ENCODE results near the gene MAP3K14.
A peak's percentile ranks its signal among the peaks of the same experiment; 100 is the strongest.

MAP3K14 gene

DNA sequence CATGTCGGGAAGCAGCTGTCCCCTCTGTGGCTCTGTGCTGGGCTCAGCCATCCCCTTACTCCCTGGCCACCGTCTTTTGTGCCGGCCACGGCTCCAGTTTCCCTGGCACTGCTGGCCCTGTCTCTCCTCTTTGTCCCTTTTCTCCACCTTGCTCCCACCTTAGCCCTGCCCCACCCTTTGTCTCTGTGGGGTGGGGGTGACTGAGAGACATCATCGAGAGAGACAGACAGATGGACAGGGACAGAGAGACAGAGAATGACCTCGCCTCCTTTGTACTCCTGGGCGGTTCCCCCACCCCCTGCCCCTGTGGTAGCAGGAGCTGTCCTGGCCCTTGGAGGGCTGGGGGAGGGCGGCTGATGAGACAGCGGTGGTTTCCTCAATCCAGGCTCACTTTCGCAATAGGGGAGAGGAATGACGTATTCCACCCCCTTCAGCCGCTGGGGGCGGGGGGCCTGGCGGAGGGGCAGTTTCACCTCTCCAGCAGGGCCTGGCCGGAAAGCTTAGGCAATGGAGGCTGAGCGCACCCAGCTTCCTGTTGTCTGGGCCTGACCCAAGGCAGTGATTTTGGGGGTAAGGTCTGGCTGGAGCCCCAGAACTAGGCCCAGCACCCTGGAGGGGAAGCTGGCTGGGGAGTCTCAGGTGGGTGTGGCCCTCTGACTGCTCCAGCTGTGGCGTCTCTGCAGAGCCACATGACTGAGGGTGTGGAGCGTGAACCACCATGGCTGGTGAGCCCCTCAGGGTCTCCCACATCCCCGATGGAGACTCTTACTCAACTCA lies 87.9 kb downstream of the MAP3K14 start:
- DNase-seq (ENCODE audit: low spot score in 2 of 2) (peak; percentile 76 to 95), ATAC-seq (peak; percentile 66)
- H3K4me1 Mint-ChIP-seq = peaks cover 99% of the 10 kb centered on the region
- H3K36me3 Mint-ChIP-seq = peaks cover 96% of the 10 kb centered on the region
- peak overlapping the region; percentile 91 for H3K4me3 Mint-ChIP-seq
- peak overlapping the region; percentile 100 for H3K27ac Mint-ChIP-seq
- H3K9me3 Mint-ChIP-seq = no peaks in the 10 kb centered on the region

DNA sequence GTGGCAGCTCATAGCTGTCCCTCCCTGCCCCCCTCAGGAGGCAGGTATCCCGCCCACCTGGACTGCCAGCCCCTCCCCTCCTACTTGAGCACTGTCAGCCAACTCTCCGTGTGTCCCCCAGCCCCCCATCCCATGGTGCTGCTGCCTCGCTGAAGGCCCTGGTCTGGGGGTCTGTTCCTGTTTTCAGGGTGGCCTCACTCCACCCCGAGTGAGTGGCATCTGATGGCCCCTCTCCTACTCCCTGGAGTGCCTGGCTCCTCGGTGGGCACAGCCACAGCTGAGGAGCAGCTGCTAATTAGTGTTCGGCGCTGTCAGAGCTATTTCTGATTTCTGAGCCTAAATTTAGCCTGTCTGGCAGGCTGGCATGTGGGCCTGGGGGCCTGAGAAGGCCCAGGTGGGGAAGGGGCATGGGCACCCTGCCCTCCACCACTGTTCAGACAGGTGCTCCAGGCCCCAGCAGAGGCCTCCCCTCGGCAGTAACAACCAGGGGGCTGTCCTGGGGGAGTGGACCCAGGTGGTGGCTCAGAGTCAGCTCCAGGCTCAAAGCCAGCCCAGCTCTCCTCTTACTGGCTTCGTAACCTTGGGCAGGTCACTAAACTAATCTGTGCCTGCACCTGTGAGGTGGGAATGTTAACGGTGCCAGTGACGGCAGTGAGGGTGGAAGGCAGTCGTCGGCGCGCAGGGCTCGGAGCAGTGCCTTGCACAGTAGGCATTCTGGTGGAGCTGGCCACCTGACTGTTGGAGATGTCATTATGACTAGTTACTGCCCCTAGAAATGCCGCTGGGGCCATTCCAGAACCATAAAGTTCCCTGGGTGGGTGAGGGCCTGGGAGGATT lies 88.7 kb downstream of the MAP3K14 start:
- H3K4me1 Mint-ChIP-seq = peaks cover 97% of the 10 kb centered on the region
- ATAC-seq = no peak
- peak overlapping the region; percentile 91 for H3K4me3 Mint-ChIP-seq
- peak in 1 of 2 donors; percentile 73 for DNase-seq (ENCODE audit: low spot score in 2 of 2)
- H3K36me3 Mint-ChIP-seq = peaks cover 96% of the 10 kb centered on the region
- H3K9me3 Mint-ChIP-seq = no peaks in the 10 kb centered on the region
- peak overlapping the region; percentile 100 for H3K27ac Mint-ChIP-seq

DNA sequence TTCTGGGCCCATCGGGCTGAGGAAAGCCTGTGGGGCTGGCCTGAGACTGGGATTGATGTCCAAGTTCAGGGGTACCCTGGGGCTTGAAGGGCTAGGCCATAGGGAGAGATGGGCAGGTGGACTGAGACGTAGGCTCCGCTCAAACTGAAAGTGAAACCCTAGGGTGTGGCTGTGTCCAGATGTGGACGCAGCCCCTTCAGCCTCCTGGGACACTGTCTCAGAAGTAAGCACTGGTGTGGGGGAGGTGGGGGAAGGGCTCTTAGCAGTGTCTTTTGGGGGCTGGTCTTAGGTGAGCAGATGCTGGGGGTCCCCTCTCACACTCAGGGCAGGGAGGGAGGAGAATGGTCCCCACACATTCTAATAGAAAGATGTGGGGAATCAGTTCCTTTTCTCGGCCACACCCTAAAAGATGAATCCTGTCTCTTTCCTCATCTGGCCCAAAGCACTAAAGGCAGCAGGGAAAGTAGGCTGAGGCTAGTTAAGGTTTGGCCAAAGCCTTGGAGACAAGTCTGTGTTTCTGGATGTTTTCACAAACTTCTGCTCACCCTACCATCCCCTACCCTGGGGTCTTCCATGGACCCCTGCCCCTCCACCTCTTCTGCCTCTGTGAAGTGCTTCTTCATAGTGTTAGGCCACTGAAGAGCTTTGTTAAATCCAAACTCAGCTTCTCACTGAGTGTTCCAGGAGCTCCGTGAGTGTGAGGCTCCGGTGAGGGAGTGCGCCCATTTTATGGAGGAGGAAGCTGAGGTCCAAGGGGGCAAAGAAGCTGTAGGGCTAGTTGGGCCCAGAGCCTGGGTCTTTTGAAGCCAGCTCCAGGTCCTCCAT lies 89.5 kb downstream of the MAP3K14 start:
- ATAC-seq = no peak

DNA sequence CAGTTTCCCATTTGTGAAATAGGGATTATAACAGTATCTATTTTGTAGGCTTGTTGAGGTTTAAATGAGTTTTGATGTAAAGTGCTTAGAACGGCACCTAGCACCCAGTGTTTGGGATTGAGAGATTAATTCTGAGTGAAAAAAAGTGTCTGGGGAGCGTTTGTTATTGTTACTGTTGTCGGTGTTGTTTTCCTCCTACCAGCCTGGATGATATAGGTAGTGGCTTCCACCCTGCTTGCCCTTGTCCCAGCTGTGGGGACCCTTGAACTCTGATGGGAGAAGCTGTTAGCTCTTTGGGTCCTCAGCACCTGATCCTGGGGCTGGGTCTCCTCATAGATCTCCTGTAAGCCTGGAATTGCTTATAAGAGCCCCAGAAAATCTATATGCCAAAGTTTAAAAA lies 90.2 kb downstream of the MAP3K14 start:
- H3K4me1 Mint-ChIP-seq = peaks cover 82% of the 10 kb centered on the region
- no peaks in the 10 kb centered on the region for H3K9me3 Mint-ChIP-seq
- H3K4me3 Mint-ChIP-seq = peak overlapping the region; percentile 91
- peaks cover 92% of the 10 kb centered on the region for H3K36me3 Mint-ChIP-seq
- H3K27ac Mint-ChIP-seq = peak overlapping the region; percentile 100
- DNase-seq (ENCODE audit: low spot score in 2 of 2) (no peak), ATAC-seq (no peak)

More for the DNA sequence above, 89.5 kb downstream of the MAP3K14 start:
- H3K9me3 Mint-ChIP-seq = no peaks in the 10 kb centered on the region
- H3K4me3 Mint-ChIP-seq = peak overlapping the region; percentile 91
- H3K36me3 Mint-ChIP-seq = peaks cover 96% of the 10 kb centered on the region
- DNase-seq (ENCODE audit: low spot score in 2 of 2) = peak in 1 of 2 donors; percentile 79
- peaks cover 90% of the 10 kb centered on the region for H3K4me1 Mint-ChIP-seq
- H3K27ac Mint-ChIP-seq = peak overlapping the region; percentile 100

DNA sequence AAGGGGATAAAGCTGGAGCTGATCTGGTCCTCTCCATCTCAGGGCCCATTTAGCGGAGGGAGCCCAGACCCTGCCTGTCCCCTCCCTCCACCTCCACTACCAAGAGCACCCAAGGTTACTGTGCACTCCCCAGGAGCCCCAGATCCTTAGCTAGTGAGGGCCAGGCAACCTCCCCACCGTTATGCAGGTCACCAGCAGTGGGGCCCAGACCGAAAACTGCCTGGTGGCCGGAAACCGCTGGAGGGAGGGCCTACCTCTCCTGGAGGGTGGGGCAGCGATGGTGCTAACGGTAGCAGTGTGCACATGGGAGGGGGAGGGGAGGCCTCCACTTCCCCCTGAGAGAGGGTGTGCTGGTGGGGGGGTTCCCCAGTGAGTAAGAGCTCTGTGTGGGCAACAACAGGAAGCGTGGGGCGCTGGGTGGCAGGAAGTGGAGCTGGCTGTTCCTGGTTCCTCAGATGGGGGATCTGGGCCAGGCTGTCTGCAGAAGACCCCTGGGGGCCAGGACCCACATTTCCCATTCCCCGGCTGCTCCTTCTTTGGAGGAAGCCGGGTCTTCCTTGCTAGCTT lies 90.8 kb downstream of the MAP3K14 start:
- peak; percentile 71 for ATAC-seq
- Mint-ChIP-seq H3K36me3 (peaks cover 87% of the 10 kb centered on the region), H3K27ac (peak overlapping the region; percentile 100), H3K4me3 (peak overlapping the region; percentile 91), H3K9me3 (no peaks in the 10 kb centered on the region), H3K4me1 (peaks cover 77% of the 10 kb centered on the region)
- DNase-seq (ENCODE audit: low spot score in 2 of 2) = peak; percentile 80 to 97

DNA sequence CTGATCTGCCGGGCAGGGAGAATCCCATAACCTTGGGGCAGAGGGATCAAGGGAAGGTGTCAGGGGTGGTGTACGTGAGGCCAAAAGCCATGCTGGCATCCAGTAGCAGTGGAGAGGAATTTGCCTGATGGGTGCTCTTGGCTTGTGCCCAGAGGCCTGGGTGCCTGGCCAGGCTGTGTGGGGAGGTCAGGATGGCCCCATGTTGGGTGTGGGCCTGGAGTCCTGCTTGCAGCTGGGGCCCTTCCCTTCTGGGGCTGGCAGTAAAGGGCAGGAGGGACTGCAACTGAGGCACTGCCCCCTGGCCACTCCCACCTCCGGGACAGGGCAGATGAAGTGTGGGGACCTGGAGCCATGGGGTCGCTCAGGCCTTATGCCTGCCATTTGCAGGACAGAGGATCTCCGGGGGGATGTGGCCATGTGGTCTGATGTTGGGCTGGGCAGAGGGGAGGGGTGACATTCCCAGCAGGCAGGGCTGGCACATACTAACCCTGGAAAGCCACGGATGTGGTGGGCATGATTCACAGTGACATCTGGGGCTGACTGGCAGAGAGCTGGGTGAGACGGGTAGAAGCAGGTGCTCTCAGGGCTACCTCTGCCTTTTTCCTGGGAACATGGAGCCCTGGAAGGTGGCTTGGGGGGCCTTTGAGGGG lies 91.6 kb downstream of the MAP3K14 start:
- Mint-ChIP-seq H3K36me3 (peaks cover 86% of the 10 kb centered on the region), H3K27ac (peak overlapping the region; percentile 100), H3K4me3 (peak overlapping the region; percentile 91), H3K4me1 (peaks cover 72% of the 10 kb centered on the region), H3K9me3 (no peaks in the 10 kb centered on the region)
- DNase-seq (ENCODE audit: low spot score in 2 of 2) (peak; percentile 33 to 79), ATAC-seq (no peak)

DNA sequence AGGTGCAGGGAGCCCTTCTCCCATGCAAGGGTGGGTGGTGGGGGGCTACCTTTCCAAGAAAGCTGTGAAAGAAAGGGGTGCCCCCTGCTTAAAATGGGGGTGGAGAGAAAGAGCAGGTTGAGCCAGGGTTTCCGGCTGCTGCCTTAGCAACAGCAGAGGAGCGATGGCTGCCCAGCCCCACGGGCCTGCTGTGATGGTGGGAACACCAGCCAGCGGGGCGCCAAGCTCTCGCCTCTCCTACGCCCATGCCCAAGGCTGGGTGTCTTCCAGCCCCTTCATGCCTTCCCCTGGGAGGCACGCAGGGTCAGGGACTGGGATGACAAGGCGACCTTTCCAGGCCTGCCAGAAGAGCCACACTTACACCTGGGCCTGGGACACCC lies 92.2 kb downstream of the MAP3K14 start:
- H3K4me1 Mint-ChIP-seq = peaks cover 72% of the 10 kb centered on the region
- H3K4me3 Mint-ChIP-seq = peak overlapping the region; percentile 91
- no peak for ATAC-seq
- peaks cover 86% of the 10 kb centered on the region for H3K36me3 Mint-ChIP-seq
- H3K9me3 Mint-ChIP-seq = no peaks in the 10 kb centered on the region
- peak overlapping the region; percentile 100 for H3K27ac Mint-ChIP-seq
- DNase-seq (ENCODE audit: low spot score in 2 of 2) = peak in 1 of 2 donors; percentile 71

DNA sequence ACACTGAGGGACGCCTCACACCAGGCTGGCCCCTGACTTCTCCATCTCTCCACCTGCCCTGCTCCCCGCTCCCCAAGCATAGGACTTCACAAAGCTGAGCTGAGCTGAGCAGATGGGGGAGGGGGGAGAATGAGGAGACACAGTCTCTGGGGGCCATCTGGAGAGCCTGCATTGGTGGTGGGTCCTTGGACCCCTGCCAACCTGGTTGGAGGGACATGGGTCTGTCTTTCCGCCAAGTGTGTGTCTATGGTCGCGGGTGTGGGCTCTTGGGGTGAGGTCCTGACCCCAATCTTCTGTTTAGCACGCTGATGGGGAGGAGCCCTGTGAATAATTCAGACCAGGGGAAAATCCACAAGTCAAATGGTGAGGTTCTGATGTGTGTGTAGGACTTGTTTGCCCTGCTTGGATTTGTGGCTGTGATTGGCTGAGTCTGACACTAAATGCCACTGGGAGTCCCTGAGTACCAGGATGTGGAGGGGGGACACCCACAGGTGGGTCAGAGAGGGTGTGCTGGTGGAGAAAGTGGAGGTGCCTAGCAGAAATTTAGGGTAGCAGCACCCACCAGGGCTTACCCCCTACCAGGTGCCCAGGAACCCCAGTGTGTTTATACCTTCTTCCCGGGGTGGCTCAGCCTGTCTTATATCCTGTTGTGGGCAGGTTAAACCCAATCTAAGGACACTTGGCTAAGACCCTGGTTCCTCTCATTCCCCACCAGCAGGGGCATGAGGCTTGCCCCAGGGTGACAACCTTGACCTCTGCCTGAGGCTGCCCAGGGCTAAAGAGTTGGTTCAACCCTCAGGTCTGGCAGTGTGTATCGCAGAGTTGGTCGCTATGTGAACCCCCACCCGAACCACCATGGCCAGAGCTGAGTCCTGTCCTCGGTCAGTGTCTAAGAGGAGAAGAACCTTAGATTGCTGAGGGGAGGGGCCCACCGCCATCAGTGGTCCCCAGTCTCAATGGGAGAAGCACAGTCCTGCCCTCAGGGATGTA lies 93.0 kb downstream of the MAP3K14 start:
- H3K9me3 Mint-ChIP-seq = no peaks in the 10 kb centered on the region
- H3K36me3 Mint-ChIP-seq = peaks cover 86% of the 10 kb centered on the region
- H3K4me1 Mint-ChIP-seq = peaks cover 72% of the 10 kb centered on the region
- DNase-seq (ENCODE audit: low spot score in 2 of 2) = peak in 1 of 2 donors; percentile 82
- peak overlapping the region; percentile 100 for H3K27ac Mint-ChIP-seq
- H3K4me3 Mint-ChIP-seq = peak overlapping the region; percentile 91
- ATAC-seq = peak; percentile 52

DNA sequence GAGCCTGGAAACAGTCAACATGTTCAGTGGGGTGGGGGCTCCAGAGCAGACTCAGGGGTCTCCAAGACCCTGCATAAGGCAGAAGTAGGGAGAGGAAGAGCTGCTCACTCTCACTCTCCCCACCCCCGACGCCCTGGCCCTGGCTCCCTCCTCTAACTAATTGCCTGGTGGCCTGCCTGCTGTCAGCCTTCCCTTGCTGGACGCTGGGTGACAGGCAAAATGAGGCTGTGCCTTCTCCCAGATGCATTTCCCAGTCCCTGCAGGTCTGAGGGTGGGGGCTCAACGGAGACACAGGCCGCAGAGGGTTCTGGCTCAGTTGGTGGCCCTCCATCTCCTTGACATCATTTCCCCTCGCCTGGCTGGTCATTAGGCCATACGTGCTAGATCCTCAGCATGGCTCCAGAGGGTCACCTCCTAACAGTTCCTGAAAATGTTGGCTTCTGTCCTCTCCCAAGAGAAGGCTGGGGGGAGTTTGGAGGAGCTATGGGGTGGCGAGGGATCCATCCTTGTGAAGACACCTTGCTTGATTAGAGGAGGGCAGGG lies 93.8 kb downstream of the MAP3K14 start:
- H3K36me3 Mint-ChIP-seq = peaks cover 86% of the 10 kb centered on the region
- no peaks in the 10 kb centered on the region for H3K9me3 Mint-ChIP-seq
- ATAC-seq = no peak
- peak overlapping the region; percentile 100 for H3K27ac Mint-ChIP-seq
- peak overlapping the region; percentile 91 for H3K4me3 Mint-ChIP-seq
- peaks cover 68% of the 10 kb centered on the region for H3K4me1 Mint-ChIP-seq
- no peak for DNase-seq (ENCODE audit: low spot score in 2 of 2)

DNA sequence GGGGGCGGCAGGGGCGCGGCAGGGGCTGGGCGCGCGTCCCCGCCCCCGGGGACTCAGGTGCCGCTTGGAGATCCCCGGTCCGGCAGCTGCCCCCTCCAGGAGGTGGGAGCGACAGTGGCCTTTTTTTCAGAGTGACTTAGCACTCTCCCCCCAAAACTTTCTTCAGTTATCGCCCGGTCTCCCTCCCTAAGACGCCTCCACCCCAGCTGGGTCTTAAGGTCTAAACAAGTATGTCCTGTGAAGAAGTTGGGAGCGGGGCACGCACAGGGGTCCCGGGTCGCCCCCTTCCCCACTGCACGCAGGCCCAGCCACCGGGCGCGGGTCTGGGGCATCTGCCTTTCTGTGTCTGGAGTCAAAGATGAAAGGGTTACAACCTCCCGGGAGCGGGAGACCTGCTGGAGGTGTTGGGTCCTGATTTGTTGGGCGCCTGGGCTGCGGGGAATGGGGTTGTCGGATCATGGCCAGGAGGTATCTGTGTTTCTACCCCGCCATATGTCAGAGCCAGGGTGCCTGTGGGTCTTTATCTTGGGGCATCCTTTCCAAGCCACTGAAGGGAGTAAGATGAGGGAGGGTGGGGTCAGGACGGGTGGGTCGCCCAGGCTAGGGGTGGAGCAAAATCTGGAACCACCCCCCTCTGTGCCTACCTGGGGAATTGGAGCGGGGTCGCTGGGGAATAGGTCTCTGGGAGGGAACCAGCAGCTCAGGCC lies 94.4 kb downstream of the MAP3K14 start:
- H3K36me3 Mint-ChIP-seq = peaks cover 86% of the 10 kb centered on the region
- DNase-seq (ENCODE audit: low spot score in 2 of 2) (peak in 1 of 2 donors; percentile 77), ATAC-seq (peak; percentile 5)
- H3K27ac Mint-ChIP-seq = peak overlapping the region; percentile 100
- H3K4me1 Mint-ChIP-seq = peaks cover 62% of the 10 kb centered on the region
- peak overlapping the region; percentile 91 for H3K4me3 Mint-ChIP-seq
- no peaks in the 10 kb centered on the region for H3K9me3 Mint-ChIP-seq

DNA sequence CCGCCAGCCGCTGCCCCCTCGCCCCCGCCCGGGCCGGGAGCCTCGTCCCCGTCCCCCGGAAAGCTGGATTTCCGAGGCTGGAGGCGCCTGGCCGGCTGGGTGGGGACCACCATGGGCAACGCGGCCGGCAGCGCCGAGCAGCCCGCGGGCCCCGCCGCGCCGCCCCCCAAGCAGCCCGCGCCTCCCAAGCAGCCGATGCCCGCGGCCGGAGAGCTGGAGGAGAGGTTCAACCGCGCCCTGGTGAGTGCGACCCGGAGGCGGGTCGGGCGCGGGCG lies 94.9 kb downstream of the MAP3K14 start:
- H3K36me3 Mint-ChIP-seq = peaks cover 86% of the 10 kb centered on the region
- peak overlapping the region; percentile 91 for H3K4me3 Mint-ChIP-seq
- H3K9me3 Mint-ChIP-seq = no peaks in the 10 kb centered on the region
- DNase-seq (ENCODE audit: low spot score in 2 of 2) = no peak
- H3K27ac Mint-ChIP-seq = peak overlapping the region; percentile 100
- no peak for ATAC-seq
- peaks cover 57% of the 10 kb centered on the region for H3K4me1 Mint-ChIP-seq

DNA sequence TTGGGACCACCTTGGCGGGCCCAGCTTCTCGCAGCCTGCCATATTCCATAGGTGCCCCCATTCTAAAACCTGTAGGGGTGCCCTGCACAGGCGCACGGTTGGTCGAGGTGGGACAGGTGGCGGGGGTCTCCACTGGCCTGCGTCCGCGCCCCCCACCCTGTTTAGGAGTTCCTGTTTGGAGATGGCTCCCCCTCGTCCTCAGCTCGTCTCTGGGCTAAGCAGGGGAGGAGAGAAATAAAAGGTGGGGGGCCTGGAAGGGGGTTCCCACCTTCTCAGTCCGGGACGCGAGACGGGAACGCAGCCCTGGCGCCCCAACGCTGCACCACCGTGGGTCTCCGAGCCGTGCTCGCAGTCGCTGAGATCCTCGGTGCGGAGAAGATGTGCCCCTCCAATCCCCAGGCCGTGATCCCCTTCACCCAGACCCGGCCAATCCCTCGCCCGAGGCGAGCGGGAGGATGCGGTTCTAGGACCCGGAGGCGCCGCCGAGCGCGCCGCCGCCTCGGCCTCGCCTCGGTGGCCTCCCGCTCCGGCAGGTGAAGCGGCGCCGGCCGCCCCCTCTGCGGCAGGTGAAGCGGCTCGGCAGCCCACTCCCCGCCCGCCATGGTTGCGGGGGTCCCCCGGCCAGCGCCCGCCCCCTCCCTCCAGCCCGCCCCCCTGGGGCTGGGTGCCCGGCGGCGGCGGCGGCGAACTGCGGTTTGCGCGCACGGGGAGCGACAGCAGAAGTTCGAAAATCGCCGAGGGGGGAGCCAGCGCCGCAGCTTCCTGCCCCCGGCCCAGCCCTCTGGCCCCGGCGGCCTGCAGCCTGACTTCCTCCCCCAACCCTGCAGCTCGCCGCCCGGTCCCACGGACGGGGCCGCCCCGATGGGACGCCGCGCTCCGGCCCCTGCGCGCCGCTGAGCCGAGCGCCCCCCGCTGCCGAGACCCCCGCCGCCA lies 95.5 kb downstream of the MAP3K14 start, which contains the start of gene FMNL1:
TSS of gene FMNL1 (plus strand) at position 805 of the 933 bp plus-strand sequence. CDS start 240 bp downstream, outside the sequence.
- ATAC-seq (no peak), DNase-seq (ENCODE audit: low spot score in 2 of 2) (peak; percentile 38 to 82)
- peaks cover 86% of the 10 kb centered on the region for H3K36me3 Mint-ChIP-seq
- no peaks in the 10 kb centered on the region for H3K9me3 Mint-ChIP-seq
- H3K4me1 Mint-ChIP-seq = peaks cover 51% of the 10 kb centered on the region
- H3K4me3 Mint-ChIP-seq = peak within 1 kb of the TSS; percentile 91
- H3K27ac Mint-ChIP-seq = peak within 1 kb of the TSS; percentile 100
